PC-3 (cell line): ENCODE results near the gene LHFPL3.

Experiments
- EZH2 ChIP-seq: fragments of 300-600 bp; sonication (generic); IDR thresholded peaks from one replicate; pipeline ENCODE4 v1.6.1; 2017; ENCODE audit warnings: antibody characterized with exemption, mild to moderate bottlenecking, low read length; ENCODE audit not compliant: unreplicated experiment
- EZH2phosphoT487 ChIP-seq: fragments of 300-600 bp; sonication (generic); IDR thresholded peaks from 2 replicates; pipeline ENCODE4 v1.6.1; 2018; ENCODE audit warnings: mild to moderate bottlenecking, antibody characterized with exemption, low read length, borderline replicate concordance

DNA sequence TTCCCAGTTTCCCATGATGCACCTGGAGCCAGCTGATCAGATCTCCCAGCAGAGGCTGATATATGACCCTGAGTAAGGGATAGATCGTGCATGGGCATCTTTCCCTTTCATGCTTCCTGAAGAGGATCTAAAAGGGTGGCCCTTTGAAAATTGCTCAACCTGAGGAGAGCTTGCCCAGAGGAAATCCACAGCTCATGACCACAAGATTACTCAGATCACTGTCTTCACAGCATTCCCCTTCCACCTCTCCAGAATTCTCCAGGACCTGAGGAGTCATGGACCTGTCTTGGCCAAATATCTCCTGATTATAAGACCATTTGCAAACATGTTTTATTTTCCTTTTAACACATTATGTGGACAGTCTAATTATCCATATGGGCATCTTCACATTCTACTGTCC lies 328.1 kb downstream of the LHFPL3 start:
- TF ChIP-seq EZH2phosphoT487 (no peak), EZH2 (no peak)
